ENCODE measurements around the gene FOXN1. TPM values are rescaled to one million over a fixed set of nuclear protein-coding genes. Genes with fewer than 3 reads are reported as not detected.

Gene FOXN1
- total RNA-seq, 3 donors from 2014 or later (not counting 1 experiment from before 2014, with no cell fraction given) = not detected

- H3K4me3 Mint-ChIP-seq = peak overlapping the region; percentile 96
- peak overlapping the region; percentile 88 to 91 for H3K27ac Mint-ChIP-seq
- Histone ChIP-seq H3K4me1 (ENCODE audit: control insufficient read depth, insufficient read depth, low read length) (peaks cover 26% of the 10 kb centered on the region), H3K36me3 (ENCODE audit: control insufficient read depth, insufficient read depth, low read length) (no peaks in the 10 kb centered on the region), H3K9me3 (ENCODE audit: control insufficient read depth, insufficient read depth, low read length) (no peaks in the 10 kb centered on the region), H3K27me3 (ENCODE audit: control insufficient read depth, insufficient read depth, low read length) (no peaks in the 10 kb centered on the region), H3K27ac (ENCODE audit: low read length) (no peak overlapping the region), H3K4me3 (ENCODE audit: low read length) (no peak overlapping the region)
- no peaks in the 10 kb centered on the region for H3K27me3 Mint-ChIP-seq (ENCODE audit: low read depth in 2 of 2)
- WGBS (ENCODE audit: insufficient coverage) = no CpG with 5 or more reads among the region's 1 CpG
- H3K36me3 Mint-ChIP-seq = no peaks in the 10 kb centered on the region
- no peaks in the 10 kb centered on the region for H3K9me3 Mint-ChIP-seq
- DNase-seq = no peak
- peaks cover 49 to 53% of the 10 kb centered on the region in 2 donors for H3K4me1 Mint-ChIP-seq
- intact Hi-C loops (cut with micrococcal nuclease) = no loop called here
- ATAC-seq = no peak
- no peak for TF ChIP-seq CTCF (IDR thresholded peaks at IDR 0.05)
Observed at GRCh38 chr17:28569446-28569845, 63.3 kb downstream of the FOXN1 start.

- WGBS (ENCODE audit: insufficient coverage) = under 1% methylated on average over 39 of the region's 39 CpGs
- peaks cover 26% of the 10 kb centered on the region for H3K4me1 ChIP-seq (ENCODE audit: control insufficient read depth, insufficient read depth, low read length)
- peaks cover 48 to 51% of the 10 kb centered on the region in 2 donors for H3K4me1 Mint-ChIP-seq
Observed at GRCh38 chr17:28570716-28571360, 64.7 kb downstream of the FOXN1 start.

DNA sequence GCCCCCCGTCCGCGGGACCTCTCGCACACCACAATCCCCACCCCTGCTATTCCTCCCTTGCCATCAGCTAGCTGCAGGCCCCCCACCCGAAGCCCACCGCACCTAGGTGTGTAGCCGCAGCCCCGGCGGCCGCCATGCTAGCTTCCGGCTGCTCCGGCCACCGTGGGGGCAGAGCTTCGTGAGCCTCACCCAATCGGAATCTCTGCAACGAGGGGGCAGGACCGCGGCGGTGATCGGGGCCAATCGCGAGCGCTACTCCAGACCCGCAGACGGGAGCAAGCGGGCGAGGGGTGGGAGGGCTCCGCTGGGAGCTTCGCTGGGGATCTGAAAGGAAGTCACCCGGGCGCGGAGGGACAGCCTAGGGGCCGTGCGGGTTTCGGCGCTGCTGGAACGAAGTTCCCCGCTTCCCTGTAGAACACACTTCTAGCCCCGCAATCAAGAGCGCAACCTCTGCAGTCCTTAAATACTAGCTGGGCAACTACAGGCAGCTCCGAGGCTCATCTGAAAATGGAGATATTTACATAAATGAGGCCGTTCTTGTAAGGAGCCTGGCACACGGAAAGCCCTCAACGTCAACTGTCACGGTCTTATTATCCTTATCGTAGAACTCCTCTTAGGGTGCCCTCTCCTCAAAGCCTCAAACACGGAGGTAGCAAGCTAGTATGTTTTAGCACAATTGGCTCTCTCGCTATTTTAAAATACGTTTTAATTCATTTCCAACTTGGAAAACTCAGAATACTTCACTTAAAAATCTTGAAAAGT is 65.4 kb downstream of the FOXN1 start, which contains the start of gene PIGS:
PIGS (minus strand) TSS at position 164 of the 762 bp plus-strand sequence; CDS start at position 136, 28 bp downstream.
- intact Hi-C loops (cut with micrococcal nuclease) = loop anchor here (2.0 kb wide), 1 partner anchor 23 kb away; no protein-coding TSS in a partner anchor
- Histone ChIP-seq H3K27ac (ENCODE audit: low read length) (peak within 1 kb of the TSS; percentile 88), H3K9me3 (ENCODE audit: control insufficient read depth, insufficient read depth, low read length) (no peaks in the 10 kb centered on the region), H3K27me3 (ENCODE audit: control insufficient read depth, insufficient read depth, low read length) (no peaks in the 10 kb centered on the region), H3K36me3 (ENCODE audit: control insufficient read depth, insufficient read depth, low read length) (no peaks in the 10 kb centered on the region), H3K4me1 (ENCODE audit: control insufficient read depth, insufficient read depth, low read length) (peaks cover 32% of the 10 kb centered on the region), H3K4me3 (ENCODE audit: low read length) (peak within 1 kb of the TSS; percentile 93)
- Mint-ChIP-seq H3K4me1 (peaks cover 55 to 58% of the 10 kb centered on the region in 2 donors), H3K27ac (peak within 1 kb of the TSS; percentile 88 to 91), H3K27me3 (ENCODE audit: low read depth in 2 of 2) (no peaks in the 10 kb centered on the region), H3K4me3 (peak within 1 kb of the TSS; percentile 96), H3K9me3 (no peaks in the 10 kb centered on the region), H3K36me3 (no peaks in the 10 kb centered on the region)
- peak; percentile 97 to 99 (median 97) for ATAC-seq
- WGBS (ENCODE audit: insufficient coverage) = 1% methylated on average over 49 of the region's 49 CpGs
- TF ChIP-seq CTCF (IDR thresholded peaks at IDR 0.05) = no peak
- peak; percentile 88 to 94 for DNase-seq

More at GRCh38 chr17:28570716-28571360, 64.7 kb downstream of the FOXN1 start:
- Mint-ChIP-seq H3K9me3 (no peaks in the 10 kb centered on the region), H3K4me3 (peak overlapping the region; percentile 96), H3K27me3 (ENCODE audit: low read depth in 2 of 2) (no peaks in the 10 kb centered on the region), H3K27ac (peak overlapping the region; percentile 88 to 91), H3K36me3 (no peaks in the 10 kb centered on the region)
- H3K36me3 ChIP-seq (ENCODE audit: control insufficient read depth, insufficient read depth, low read length) = no peaks in the 10 kb centered on the region
- no peak for TF ChIP-seq CTCF (IDR thresholded peaks at IDR 0.05)
- no peaks in the 10 kb centered on the region for H3K9me3 ChIP-seq (ENCODE audit: control insufficient read depth, insufficient read depth, low read length)
- intact Hi-C loops (cut with micrococcal nuclease) = loop anchor here (2.0 kb wide), 1 partner anchor 22 kb away; no protein-coding TSS in a partner anchor
- H3K27me3 ChIP-seq (ENCODE audit: control insufficient read depth, insufficient read depth, low read length) = no peaks in the 10 kb centered on the region
- peak overlapping the region; percentile 93 for H3K4me3 ChIP-seq (ENCODE audit: low read length)
- DNase-seq (peak; percentile 40 to 69), ATAC-seq (peak; percentile 32 to 63 (median 40))
- peak overlapping the region; percentile 88 for H3K27ac ChIP-seq (ENCODE audit: low read length)
